Skeletal muscle cell (primary cell): Measurements from ENCODE around the gene KIF18B.

Experiments used
- DNase-seq: peaks from one replicate; pipeline ENCODE4 v3.0.0-alpha.2; 2010; ENCODE audit warnings: low read depth
- H3K4me3 ChIP-seq: 2 replicates; pipeline ENCODE4 v1.5.1; 2011; ENCODE audit warnings: low read depth, mild to moderate bottlenecking, control low read depth, low read length, moderate library complexity

Gene KIF18B

DNA sequence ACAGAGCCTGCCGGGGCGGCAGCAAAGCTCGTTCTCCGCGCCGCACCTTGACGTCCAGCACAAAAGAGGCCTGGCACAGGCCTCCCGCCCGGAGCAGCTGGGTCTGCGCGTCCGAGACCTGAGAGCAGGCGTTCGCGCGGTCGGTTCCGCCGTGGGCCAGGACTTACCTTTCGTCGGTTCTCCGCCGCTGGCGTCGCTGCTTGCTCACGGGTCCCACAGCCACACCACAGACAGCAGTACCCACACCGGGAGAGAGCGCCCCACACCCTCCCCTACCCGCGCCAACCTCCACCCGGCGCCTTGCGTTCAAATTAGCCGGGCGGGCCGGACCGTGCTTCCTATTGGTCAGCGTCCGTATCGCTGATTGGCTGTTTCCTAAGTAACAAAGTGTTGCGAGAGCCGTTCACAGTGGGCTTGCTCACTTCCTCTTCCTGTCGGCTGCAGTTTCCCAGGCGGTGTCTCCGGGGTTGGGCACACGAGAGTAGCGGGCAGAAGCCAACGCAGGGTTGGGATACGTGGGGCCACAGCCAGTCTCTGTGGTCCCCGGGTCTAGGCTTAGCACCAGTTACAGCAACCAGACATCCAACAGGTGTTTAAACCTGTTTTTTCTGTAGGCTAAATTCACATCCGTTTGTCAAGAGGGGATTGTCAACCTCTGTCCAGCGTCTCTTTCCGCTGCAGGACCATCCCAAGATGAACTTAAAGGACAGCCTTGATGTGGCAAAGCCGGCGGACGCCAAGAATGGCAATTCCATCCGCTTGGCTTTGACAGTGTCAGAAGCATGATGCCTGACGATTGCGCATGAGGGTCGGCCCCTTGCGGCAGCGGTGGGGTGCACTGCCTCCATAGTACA, at the start of gene KIF18B:
Gene KIF18B, minus strand, starts transcription at position 313 of the 854 bp plus-strand sequence. CDS start 11,429 bp downstream, outside the sequence.
- peak; percentile 72 for DNase-seq
- peak within 1 kb of the TSS; percentile 89 for H3K4me3 ChIP-seq

DNA sequence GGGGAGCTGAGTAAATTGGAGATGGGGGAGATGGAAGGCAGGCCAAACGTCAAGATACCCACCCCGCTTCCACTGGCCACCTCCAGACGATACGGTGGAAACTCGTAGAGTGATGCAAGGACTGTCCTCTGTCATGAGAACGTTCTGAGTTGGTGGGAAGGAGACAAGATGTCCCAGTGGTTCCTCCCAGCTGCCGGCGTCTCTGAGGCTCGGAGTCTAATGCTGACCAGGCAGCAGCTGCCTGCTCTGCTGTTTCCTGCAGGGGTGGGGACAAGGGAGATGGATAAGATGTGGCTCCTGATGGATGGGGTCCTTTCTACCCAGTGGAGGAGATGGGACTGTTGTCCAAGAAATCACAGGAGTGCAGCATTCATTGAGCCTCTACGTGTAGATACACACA, 48.7 kb upstream of the KIF18B start:
- H3K4me3 ChIP-seq, result no peak overlapping the region
- no peak for DNase-seq

DNA sequence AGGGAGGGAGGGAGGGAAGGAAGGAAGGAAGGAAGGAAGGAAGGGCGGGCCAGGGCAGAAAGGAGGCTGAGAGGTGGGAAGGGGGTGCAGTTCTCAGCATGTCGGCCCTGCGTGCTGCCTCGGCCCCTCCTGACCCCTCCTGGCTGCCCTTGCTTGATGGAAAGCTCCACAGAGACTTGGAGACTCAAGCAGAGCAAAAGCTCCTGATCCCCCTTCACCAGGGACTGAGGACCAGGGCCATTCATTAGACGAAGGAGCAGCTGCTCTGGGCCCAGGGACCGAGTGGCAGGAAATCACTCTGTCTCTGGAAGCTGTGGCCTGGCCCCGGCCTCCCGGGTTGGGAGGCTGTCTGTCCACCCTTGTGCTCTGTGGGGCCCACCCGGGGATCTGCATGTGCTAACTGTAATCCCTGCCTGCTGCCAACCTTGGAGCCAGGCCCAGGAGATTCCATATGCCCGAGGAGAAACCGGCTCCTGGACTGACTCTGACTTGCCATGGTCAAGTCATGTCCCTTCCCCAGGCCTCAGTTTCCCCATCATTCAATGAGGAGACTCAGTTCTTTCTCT, 47.9 kb upstream of the KIF18B start:
- no peak for DNase-seq
- H3K4me3 ChIP-seq, result no peak overlapping the region

DNA sequence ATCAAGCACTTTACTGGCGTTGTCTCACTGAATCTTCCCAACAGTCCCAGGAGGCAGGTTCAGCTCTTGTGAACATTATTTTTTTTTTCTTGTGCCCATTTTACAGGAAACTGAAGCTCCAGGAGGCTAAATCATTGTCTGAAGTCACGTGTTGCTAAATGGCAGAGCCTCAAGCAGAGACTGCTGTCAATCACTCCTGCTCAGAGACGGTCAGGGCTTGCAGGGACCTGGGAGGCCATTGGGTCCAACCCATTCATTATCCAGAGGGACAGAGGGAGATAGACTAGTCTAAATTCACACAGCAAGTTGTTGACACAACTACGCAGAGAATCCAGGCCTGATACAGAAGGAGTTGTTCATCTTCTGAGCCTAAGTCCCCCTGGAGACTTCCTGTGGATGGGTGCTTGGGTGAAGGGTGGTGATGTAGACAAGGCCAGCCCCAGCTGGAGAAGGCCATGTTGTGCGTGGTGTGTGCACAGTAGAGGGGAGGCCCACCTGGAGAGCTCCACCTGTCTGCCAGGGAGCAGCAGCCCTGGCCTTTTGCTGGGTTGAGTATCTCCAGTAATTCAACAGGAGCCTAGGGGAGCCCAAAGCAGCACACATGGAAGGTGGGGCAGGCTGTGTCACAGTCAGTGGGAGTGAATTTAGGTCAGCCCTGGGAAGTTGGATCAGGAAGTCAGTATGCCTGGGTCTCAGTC, 44.8 kb upstream of the KIF18B start:
- DNase-seq, result no peak

DNA sequence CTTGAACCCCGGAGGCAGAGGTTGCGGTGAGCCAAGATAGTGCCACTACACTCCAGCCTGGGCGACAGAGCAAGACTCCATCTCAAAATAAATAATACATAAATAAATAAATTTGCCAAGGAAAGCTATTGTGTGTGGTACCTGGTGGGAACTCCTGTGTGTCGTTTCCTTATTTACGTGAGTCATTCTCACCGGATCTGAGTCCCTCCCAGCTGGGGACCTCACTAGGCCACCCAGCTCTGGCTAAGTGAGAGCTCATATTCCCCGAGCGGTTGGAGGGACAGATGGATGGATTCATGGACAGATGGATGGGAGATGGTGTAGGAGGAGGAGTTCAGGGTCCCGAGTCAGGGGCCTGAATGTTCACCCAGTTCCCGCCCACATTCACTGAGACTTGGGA, 43.4 kb upstream of the KIF18B start:
- DNase-seq, result no peak
- H3K4me3 ChIP-seq, result no peak overlapping the region

More for the DNA sequence above, 44.8 kb upstream of the KIF18B start:
- H3K4me3 ChIP-seq, result no peak overlapping the region

DNA sequence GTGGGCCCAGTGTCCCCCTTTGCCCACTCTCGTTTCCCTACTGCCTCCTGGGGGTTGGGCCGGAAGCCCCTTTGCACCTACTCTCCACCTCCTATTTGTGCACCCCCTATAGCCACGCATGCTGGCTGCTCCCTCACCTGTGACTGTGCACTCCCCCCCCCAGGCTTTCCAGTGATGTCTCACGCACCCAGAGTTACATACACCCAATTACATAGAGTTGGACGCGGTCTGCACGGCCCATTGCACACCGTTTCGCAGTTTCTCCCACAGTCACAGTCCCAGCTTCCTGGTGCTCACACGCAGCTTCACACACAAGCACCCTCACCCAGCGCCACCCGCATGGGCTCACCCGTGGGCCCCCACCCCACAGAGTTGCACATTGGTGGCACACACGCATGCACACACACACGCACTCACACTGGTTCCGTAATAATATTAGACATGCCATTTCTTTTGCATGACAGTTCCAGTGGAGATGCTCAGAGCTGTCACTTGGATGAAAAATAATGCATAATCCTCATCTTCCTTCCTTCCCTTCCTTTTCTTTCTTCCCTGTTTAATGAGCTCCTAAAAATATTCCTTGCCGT, 42.1 kb upstream of the KIF18B start:
- no peak overlapping the region for H3K4me3 ChIP-seq
- DNase-seq, result no peak

DNA sequence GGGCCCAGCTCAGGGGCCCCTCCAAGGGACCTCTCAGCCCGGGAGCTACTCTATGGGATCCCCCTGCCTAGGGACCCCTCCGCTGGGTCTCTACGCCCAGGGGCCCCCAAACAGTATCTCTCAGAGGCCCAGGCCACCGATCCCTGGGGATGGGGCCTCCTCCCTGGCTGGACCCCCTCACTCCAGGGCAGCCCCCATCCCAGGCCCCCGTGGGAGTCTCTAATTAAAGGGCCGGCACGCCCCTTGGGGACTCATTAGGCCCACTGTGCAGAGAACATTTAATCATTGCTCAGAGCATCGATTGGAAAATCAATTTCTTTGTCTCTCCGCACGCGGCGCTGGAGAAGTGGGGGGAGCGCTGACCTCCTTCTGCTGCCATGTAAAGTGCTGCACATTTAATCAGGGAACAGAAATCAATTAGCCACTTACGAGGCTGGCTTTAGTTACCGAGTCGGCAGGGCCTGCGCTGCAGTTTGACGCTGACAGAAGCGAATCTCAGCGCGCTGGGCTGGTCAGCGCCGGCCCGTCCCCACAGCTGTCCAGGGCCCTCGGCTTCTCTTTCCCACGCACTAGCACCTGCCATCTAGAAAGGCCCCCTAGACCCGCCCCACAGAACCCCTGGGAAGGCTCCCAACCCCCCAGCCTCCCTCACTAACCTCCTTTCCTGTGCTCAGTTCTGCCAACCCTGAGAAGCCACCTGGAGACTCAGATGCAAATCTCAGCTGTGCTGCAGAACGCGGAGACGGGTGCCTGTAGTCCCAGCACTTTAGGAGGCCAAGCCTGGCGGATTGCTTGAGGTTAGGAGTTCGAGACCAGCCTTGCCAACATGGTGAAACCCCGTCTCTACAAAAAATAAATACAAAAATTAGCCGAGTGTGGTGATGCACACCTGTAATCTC, 40.7 kb upstream of the KIF18B start:
- no peak overlapping the region for H3K4me3 ChIP-seq
- DNase-seq, result no peak

DNA sequence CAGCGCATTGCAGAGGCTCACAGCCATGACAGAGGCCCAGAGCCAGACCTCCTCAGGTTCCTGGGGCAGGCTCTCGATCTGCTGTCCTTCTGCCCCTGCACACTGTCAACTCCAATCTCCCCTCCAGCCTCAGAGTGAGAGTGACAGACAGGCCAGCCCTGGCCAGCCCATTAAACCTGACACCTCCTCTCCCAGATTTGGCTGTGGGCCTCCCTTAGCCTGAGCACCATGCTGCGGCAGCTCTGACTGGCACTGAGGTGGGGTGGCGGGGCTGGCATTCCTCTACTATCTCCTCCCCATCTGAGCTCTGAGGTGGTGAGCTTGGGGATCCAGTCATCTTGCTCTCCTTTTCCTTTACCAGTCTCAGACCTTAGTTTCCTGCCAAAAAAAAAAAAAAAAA, 36.0 kb upstream of the KIF18B start:
- no peak for DNase-seq

DNA sequence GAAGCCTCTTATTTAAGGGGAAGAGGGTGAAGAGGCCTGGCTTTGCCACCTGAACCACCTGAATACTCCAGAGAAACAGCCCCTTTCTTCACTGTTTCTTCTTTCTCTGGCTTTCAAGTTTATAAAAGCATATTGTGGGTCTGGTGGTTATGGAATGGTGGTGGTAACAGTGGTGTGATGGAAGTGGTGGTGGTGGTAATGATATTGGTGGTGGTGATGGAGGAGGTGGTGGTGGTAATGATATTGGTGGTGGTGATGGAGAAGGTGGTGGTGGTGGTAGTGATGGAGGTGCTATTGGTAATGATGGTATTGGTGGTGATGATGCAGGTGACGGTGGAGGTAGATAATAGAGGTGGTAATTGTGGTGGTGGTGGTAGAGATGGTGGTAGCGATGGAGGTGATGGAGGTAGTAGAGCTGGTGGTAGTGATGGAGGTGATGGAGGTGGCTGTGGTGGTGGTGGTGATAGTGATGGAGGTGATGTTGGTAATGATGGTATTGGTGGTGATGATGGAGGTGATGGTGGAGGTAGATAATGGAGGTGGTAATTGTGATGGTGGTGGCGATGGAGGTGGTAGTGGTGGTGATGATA, 34.6 kb upstream of the KIF18B start:
- H3K4me3 ChIP-seq, result no peak overlapping the region
- no peak for DNase-seq

More for the DNA sequence above, 36.0 kb upstream of the KIF18B start:
- H3K4me3 ChIP-seq, result no peak overlapping the region

DNA sequence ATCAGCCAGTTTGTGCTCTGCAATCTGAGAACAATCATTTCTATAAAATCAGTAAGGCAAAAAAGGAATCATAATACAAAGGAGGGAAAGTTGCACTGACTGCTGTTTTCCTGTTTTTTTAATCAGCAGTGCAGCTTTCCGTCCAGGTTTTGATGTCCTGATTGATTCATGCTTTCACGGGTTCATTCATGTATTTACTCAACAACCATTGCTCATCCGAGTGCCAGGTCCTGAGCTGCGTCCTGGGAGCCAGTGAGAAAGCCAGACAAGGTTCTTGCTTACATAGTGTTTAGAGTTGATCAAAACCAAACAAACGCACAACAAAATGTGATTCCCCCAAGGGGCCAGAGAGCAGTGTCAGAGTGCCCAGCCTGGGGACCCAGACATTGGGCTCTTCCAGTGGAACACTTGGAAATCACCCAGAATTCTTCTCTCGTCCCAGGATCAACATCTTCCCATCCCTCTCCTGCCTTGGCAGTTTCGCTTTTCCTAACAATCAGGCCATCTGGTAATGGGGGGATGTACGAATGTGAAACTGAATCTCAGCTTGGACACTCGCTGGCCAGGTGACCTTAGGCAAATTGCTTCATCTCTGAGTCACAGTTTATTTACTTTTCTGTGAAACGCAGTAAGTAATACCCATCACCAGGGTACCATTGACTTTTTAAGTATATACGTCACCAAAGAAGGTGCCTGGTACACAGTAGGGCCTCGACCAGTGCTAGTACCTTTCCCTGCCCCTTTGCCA, 33.8 kb upstream of the KIF18B start:
- H3K4me3 ChIP-seq, result peak overlapping the region; percentile 3
- peak; percentile 55 for DNase-seq

DNA sequence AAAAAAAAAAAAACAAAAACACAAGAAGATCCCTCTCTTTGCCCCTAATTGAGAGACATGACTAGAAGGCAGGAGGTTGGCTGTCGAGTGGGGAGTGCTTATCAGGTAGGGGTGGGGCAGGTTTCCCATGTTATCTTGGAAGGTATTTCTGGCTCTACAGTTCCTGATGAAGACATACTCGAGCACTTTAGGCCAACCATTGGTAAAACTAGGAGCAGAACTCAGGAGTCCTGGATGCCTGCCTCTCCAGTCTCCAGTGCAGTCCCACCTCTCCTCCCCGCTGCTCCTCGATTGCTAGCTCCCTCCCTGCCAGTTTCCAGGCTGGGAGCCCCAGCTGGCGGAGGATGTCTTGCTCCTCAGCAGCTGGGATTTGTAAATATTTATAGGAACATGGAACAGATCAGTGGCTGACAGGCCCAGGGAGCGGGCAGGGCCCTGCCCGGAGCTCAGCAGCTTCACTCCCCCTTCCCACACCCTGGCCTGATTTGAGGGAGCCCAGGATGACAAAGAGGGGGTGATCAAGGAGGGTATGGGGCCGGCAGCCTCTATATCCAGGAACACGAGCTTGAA, 31.9 kb upstream of the KIF18B start:
- DNase-seq, result no peak
- H3K4me3 ChIP-seq, result no peak overlapping the region

DNA sequence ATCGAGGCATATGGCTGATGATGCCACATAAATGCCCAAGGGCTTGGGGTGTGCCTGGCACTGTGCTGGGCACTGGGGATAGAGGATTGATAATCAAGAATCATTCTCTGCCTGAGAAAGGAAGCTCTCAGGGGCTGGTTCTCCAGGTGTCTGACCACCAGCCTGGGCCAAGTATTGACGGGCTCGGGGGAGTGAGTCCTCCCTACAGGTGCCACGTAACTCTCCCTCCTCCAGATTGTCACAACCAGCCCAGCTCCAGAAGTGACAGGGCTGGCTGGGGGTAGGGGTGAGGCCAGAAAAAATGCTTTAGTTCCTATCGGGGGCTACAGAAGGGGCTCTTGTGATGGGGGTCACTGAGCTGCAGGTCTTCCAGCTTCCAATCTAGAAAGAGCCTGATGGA, 31.2 kb upstream of the KIF18B start:
- H3K4me3 ChIP-seq, result no peak overlapping the region
- no peak for DNase-seq

DNA sequence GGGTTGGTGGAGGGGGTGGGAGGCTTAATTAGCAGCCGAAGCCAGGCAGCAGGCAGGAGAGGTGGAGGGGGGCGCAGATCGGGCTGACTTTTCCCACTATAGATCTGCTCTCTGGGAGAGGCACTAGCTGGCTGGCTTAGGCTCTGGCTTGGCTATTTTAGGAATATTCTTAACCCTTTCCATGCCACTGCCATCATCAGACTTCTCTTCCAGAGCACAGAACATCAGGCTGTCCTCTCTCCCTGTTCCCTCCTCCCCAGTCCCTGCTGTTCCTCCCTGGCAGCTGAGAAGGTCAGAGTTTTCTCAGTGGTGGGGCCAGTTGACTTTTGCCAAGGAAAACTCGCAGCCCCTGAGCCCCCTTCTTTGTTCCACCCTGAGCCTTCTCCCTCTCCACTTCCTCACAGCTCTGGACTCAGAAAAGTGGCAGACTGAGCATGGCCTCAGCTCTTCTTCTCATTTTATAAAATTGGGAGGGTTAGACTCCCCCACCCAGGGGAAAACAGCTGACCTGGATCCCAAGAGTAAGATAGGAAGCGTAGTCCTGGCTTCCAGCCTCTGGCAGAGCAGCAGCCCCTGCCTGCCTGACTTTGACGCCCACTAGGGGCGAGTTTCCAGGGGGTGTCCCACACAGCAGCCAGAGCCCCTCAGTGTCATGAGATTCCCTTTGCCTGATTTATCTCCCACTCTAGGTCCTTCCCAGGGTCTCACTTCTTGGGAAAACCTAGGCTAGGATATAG, 30.4 kb upstream of the KIF18B start:
- H3K4me3 ChIP-seq, result no peak overlapping the region
- no peak for DNase-seq

DNA sequence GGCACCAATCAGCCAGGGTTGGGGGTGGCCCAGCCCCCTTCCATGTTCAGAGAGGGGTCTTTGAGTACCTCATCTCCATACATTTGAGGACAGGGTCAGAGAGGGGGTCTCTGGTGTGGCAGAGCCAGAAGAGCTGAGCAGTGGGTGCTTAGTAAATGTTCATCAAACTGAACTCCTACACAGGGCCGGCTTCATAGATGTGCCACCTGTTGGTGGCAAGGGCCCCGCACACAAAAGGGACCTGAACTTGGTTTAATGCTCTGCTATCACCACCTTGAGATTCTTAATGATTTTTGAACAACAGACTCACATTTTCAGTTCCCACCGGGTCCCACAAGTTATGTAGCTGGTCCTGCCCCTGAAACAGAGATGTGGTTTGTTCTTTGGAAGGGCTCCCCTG, 29.5 kb upstream of the KIF18B start:
- no peak for DNase-seq
- no peak overlapping the region for H3K4me3 ChIP-seq

DNA sequence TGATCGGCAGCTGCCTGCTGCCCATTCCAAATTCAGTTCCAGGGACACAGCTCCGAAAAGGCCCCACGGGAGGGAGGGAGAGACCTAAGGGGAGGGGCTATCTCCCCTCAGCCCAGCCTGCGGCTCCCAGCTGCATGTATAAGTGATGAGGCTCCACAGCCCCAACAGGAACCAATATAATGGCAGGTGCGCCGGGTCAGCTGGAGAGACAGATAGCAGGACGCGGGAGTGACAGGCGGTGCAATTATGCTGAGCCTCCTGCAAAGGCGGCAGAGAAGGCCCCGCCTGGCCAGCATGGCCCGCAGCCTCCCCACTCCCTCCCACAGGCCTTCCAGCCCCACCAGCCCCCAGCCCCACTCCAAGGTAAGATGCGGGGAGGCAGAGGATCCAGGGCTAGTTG, 28.6 kb upstream of the KIF18B start:
- no peak overlapping the region for H3K4me3 ChIP-seq
- DNase-seq, result no peak

DNA sequence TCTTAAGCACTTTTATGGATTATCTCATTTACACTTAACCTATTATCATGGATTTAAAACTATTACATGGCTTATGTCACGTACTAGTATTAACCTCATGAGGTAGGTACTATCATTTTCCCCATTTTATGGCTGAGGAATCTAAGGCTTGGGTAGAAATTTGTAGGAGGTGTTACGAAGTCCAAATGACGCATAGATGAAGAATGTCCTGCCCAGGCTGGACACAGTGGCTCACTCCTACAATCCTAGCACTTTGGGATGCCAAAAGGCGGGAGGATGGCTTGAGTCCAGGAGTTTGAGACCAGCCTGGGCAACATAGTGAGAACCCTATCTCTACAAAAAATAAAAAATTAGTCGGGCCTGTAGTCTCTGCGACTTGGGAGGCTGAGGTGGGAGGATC, 25.4 kb upstream of the KIF18B start:
- DNase-seq, result no peak
- H3K4me3 ChIP-seq, result no peak overlapping the region

DNA sequence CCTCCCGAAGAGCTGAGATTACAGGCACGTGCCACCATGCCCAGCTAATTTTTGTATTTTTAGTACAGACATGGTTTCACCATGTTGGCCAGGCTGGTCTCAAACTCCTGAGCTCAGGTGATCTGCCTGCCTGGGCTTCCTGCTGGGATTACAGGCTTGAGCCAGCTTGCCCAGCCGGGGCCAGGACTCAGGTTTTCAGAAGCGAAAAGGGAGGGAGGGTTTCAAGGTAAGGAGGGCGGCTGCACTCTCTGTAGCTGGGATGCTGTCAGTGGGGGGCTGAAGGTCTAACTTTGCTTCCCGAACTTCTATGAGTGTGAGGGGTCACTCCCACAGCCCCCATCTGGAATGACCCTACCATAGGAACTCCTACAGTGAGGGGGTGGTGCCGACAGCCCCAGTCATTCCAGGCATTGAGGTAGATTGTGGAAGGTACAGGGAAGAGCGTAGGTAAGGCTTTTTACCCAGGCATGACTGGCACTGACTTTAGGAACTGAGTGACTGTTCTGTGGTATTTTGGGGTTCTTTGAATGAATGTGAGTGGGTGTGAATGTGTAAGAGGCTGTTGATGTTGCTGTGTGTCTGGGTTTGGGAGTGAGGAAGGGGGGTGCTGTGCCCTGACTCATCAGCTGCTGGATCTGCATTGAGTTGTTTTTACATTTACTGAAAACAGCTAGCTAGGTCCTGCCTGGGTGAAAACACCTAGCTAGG, 24.4 kb upstream of the KIF18B start:
- no peak overlapping the region for H3K4me3 ChIP-seq
- peak; percentile 45 for DNase-seq
